GM12891 (cell line): Measurements from ENCODE around the gene WDR64.
"Not testable (repeated sequence)": the region's sequence is repeated elsewhere in the genome, so short reads cannot be mapped to it uniquely, and the experiment has no call there.

Source experiments
- DNase-seq: peaks from one replicate; pipeline ENCODE4 v3.0.0; 2011; ENCODE audit warnings: low spot score; ENCODE audit not compliant: insufficient read length
- FAIRE-seq: peaks from 2 replicates; lab custom pipeline; 2011; peaks lifted over from hg19 to GRCh38; lab: Jason Lieb, UNC
- PAX5 ChIP-seq: IDR thresholded peaks from 2 replicates; pipeline ENCODE4 v1.6.1; 2011; ENCODE audit warnings: low read length, moderate library complexity, mild to moderate bottlenecking; ENCODE audit not compliant: insufficient read depth, severe bottlenecking
- POLR2A ChIP-seq: IDR thresholded peaks from 2 replicates; pipeline ENCODE4 v1.6.1; 2011; ENCODE audit warnings: low read depth, low read length, control low read depth
- POLR2AphosphoS5 ChIP-seq: IDR thresholded peaks from 2 replicates; pipeline ENCODE4 v1.6.1; 2011; ENCODE audit warnings: low read depth, low read length, control low read depth
- POU2F2 ChIP-seq: IDR thresholded peaks from 2 replicates; pipeline ENCODE4 v1.6.1; 2011; ENCODE audit warnings: low read depth, mild to moderate bottlenecking, control low read depth, low read length, moderate library complexity
- SPI1 ChIP-seq: IDR thresholded peaks from 2 replicates; pipeline ENCODE4 v1.6.1; 2011; ENCODE audit warnings: low read depth, low read length, control low read depth
- TAF1 ChIP-seq: IDR thresholded peaks from 2 replicates; pipeline ENCODE4 v1.6.1; 2011; ENCODE audit warnings: low read depth, low read length, control low read depth

Gene WDR64

GRCh38 chr1:241675983-241676382, 23.9 kb downstream of the WDR64 start:
- DNase-seq (peak; percentile 5), FAIRE-seq (peak; percentile 54)
- TF ChIP-seq POLR2A = no peak
- TF ChIP-seq POLR2AphosphoS5 = no peak
- no peak for TF ChIP-seq TAF1

GRCh38 chr1:241677201-241677600, 25.1 kb downstream of the WDR64 start:
- DNase-seq = peak; percentile 18
- TF ChIP-seq TAF1 (no peak), PAX5 (no peak)
- FAIRE-seq = peak; percentile 23

GRCh38 chr1:241678536-241678935, 26.5 kb downstream of the WDR64 start:
- no peak for TF ChIP-seq PAX5
- no peak for TF ChIP-seq POLR2A
- TF ChIP-seq SPI1 = no peak
- no peak for TF ChIP-seq POU2F2
- no peak for TF ChIP-seq TAF1
- no peak for TF ChIP-seq POLR2AphosphoS5
- DNase-seq (no peak), FAIRE-seq (no peak)

- no peak for FAIRE-seq
- TF ChIP-seq POLR2A (no peak), POU2F2 (no peak), TAF1 (no peak), SPI1 (no peak), POLR2AphosphoS5 (no peak), PAX5 (no peak)
Measured at GRCh38 chr1:241679404-241679803, 27.3 kb downstream of the WDR64 start.

GRCh38 chr1:241679961-241680360, 27.9 kb downstream of the WDR64 start:
- DNase-seq (no peak), FAIRE-seq (no peak)
- no peak for TF ChIP-seq POLR2AphosphoS5
- TF ChIP-seq POU2F2 = no peak
- no peak for TF ChIP-seq POLR2A
- no peak for TF ChIP-seq PAX5
- no peak for TF ChIP-seq SPI1
- no peak for TF ChIP-seq TAF1

More at GRCh38 chr1:241679404-241679803, 27.3 kb downstream of the WDR64 start:
- DNase-seq = no peak

- not testable (repeated sequence) for FAIRE-seq, DNase-seq
Measured at GRCh38 chr1:241681861-241682448, 29.9 kb downstream of the WDR64 start.

GRCh38 chr1:241682921-241683320, 30.8 kb downstream of the WDR64 start:
- TF ChIP-seq TAF1 (no peak), PAX5 (no peak), SPI1 (no peak), POLR2A (no peak), POLR2AphosphoS5 (no peak), POU2F2 (no peak)
- DNase-seq (no peak), FAIRE-seq (no peak)

GRCh38 chr1:241684108-241684507, 32.0 kb downstream of the WDR64 start:
- TF ChIP-seq PAX5 = no peak
- DNase-seq (no peak), FAIRE-seq (no peak)

- DNase-seq = no peak
- TF ChIP-seq POLR2AphosphoS5 (no peak), PAX5 (no peak), SPI1 (no peak), POLR2A (no peak), TAF1 (no peak), POU2F2 (no peak)
- FAIRE-seq = no peak
Measured at GRCh38 chr1:241688940-241689368, 36.9 kb downstream of the WDR64 start.

GRCh38 chr1:241695246-241696171, 43.4 kb downstream of the WDR64 start:
- TF ChIP-seq SPI1 (no peak), TAF1 (no peak), POU2F2 (no peak), POLR2AphosphoS5 (no peak), PAX5 (no peak), POLR2A (no peak)
- DNase-seq (no peak), FAIRE-seq (no peak)
